Activated CD4-positive, alpha-beta T cell treated with anti-CD3 and anti-CD28 coated beads, Interleukin-2, Interleukin-6, amounts not matched to agents 100 ng/mL and 50 ng/mL, durations not matched to agents 16 hours and 8 hours (primary cell): ENCODE data around the gene LTBP1.

ENCODE experiments used
- DNase-seq: peaks from one replicate; pipeline ENCODE4 v3.0.0-alpha.2; 2020

Gene LTBP1

DNA sequence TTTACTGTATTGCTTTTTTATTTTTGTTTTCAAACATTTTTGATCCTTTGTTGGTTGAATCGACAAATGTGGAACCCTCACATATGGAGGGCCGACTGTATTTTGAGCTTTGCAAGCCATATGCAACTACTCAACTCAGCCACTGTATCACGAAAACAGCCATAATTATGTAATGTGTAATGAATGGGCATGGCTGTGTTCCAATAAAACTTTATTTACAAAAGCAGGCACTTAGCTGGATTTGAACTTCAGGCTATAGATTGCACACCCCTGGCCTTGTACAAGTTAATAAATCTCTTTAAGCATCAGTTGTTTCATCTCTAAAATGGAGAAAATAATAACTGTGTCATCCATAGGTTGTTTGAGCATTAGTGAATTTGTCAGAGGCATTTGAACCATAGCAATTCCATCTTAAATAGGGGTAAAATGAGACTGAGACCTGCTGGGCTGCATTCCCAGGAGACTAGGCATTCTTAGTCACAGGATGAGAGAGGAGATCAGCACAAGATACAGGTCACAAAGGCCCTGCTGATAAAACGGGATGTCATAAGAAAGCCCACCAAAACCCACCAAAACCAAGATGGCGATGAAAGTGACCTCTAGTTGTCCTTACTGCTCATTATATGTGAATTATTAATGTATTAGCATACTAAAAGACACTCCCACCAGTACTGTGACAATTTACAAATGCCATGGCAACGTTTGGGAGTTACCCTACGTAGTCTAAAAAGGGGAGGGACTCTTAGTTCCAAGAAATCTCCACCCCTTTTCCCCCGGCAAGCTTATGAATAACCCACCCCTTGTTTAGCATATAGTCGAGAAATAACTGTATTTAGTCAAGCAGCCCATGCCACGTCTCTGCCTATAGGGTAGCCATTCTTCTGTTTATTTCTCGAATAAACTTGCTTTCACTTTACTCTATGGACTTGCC lies 13.7 kb upstream of the LTBP1 start:
- no peak for DNase-seq

DNA sequence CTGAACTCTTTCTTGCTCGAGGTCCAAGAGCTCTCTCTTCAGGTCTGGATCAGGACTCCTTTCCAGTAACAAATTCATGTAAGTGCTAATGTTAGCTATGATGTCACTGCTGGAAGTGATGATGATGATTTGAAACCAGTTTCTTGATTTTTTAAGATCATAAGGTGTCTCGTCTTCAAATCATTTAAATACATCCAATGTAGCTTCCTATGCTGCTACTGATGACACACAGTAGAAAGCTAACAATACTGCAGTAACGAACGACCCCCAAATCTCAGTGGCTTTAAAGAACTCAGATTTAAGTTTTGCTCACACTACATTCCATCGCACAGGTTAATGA lies 13.0 kb upstream of the LTBP1 start:
- DNase-seq = no peak

- DNase-seq = no peak
These were observed 8.9 kb upstream of the LTBP1 start for GRCh38 chr2:32937602-32938448.

GRCh38 chr2:32938934-32939333 lies 7.8 kb upstream of the LTBP1 start:
- DNase-seq = no peak

- no peak for DNase-seq
These were observed 6.3 kb upstream of the LTBP1 start for GRCh38 chr2:32940316-32940997.

GRCh38 chr2:32941944-32942690 lies 4.6 kb upstream of the LTBP1 start:
- no peak for DNase-seq

DNA sequence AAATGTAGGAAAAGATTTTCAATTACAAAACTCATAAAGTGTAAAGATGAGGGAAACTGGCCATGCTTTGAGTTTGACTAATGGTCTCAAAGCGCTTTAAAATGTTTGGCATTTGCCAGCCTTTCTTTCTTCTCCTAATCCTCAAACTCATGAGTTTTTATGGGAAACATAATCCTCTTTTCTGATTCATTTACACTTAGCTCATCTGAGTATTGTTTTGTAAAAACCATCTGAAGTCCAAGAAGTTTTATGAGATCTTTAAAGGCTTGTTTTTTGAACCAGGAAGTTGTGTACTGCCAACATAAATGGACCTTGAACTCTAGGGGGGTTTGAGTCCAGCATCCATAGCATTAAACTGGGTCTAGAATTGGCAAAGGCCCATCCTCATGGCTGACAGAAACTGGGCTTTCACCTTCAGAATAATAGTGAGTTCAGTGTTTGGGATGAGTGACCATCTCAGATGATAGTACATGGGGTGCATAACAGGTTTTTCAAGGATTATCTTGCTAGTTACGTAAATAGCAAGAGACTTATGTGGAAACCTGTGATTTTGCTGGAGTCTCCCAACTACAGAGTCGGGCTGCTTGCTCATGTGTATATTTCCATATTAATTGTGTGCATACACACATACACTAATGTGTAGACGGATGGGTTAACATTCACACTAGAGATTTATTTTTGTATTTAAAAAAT lies 3.8 kb upstream of the LTBP1 start:
- DNase-seq = no peak

DNA sequence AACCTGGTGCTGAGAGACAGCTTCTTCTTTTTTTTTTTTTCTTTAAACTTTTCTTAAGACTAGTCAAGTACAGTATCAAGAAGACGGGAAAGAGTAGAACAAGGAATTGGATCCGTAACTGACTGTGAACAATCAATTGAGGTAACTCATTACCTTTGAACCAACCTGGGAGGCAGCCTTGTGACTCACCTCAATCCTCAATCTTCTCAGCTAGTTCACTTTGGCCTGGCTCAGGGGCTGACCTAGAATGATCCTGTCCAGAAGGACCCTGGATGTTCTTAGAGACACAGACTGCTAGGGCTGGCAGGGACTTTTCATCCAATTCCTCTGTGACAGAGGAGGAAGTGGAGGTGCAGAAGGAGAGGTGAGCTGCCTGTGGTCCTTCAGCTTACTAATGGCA lies 1.5 kb upstream of the LTBP1 start:
- no peak for DNase-seq

DNA sequence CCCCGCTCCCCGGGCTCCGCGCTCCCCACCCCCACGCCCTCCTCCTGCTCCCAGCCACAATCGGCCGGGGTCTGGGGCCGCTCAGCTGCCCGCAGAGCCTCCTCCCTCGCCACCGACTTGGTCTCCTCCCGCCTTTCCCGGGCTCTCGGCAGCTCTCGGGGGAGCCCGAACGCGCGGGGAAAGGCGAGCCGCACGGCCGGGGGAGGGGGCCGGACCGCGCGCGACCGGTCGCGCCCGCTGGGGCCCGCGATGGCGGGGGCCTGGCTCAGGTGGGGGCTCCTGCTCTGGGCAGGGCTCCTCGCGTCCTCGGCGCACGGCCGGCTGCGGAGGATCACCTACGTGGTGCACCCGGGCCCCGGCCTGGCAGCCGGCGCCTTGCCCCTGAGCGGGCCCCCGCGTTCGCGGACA lies 327 bp downstream of the LTBP1 start:
- peak; percentile 1 for DNase-seq

DNA sequence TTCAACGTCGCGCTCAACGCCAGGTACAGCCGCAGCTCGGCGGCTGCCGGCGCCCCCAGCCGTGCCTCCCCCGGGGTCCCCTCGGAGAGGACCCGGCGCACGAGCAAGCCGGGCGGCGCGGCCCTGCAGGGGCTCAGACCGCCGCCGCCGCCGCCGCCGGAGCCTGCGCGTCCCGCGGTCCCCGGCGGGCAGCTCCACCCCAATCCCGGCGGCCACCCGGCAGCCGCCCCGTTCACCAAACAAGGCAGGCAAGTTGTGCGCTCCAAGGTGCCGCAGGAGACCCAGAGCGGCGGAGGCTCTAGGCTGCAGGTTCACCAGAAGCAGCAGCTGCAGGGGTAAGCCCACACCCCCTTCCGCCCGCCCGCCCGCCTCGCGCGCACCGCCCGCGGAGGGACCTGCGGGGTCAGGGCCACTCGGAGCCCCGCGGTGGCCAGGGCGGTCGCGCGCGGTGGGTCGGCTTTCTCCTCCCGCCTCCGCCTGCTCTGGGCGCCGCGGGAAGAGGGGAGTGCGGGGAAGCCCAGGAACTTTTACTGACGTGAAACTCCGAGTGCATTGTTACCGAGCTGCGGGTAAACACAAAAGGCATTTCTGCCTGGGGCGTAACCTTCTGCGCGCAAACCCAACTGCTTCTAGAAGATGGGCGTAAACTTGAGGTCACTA lies 861 bp downstream of the LTBP1 start:
- peak; percentile 37 for DNase-seq

DNA sequence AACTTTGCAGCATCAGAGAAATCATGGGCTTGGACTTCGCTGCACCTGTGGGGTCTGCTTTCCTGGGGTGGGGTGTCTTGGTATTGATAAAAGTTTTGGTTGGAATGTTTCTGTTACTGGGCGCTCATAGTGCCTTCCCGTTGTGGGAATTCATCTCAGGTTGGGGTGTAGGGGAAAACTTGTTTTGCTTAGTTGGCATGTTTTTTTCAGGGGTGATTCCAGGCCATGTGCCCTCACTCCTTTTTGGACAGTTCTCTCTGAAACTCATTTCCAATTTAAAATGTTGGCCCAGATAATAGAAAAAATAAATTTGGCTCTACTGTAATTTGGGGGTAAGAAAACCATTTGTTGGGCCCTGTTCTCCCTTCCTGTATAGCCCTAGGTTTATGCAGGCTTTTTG lies 1.5 kb downstream of the LTBP1 start:
- no peak for DNase-seq

GRCh38 chr2:32949260-32949659 lies 2.5 kb downstream of the LTBP1 start:
- DNase-seq = no peak

GRCh38 chr2:32951672-32952071 lies 4.9 kb downstream of the LTBP1 start:
- DNase-seq = no peak

DNA sequence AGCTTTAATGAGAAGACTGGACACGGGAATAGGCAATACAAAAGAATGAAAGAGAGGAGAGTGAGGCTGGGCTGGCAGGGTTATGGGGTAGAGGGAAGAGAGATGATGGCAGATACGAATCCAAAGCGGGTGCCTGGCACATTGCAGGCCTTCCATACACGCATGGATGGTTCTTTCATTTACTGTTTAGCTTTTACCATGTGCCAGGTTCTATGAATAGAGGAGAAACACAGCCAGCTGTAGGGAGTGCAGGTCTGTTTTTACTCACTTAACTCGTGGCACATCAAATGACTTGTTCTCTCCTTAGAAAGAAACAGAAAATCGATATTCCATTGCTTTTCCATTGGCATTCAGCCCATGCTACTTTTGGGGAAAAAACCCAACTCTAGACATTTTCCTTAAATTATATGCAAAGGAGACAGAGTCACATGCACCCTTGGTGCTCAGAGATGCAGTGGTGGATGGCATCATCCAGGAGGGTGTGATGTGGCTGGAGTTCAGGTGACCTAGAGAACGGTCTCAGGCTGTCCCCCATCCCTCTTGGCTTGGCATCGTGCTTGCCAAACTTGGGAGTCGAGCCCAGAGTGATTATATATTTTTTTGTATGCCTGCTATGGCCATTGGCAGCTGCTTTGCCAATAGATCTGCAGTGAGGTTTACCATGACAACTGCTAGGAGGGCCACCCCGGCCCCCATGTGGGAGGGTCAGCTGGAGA lies 6.2 kb downstream of the LTBP1 start:
- no peak for DNase-seq

- no peak for DNase-seq
These were observed 7.5 kb downstream of the LTBP1 start for GRCh38 chr2:32954206-32954605.

GRCh38 chr2:32958821-32959220 lies 12.1 kb downstream of the LTBP1 start:
- DNase-seq = no peak

DNA sequence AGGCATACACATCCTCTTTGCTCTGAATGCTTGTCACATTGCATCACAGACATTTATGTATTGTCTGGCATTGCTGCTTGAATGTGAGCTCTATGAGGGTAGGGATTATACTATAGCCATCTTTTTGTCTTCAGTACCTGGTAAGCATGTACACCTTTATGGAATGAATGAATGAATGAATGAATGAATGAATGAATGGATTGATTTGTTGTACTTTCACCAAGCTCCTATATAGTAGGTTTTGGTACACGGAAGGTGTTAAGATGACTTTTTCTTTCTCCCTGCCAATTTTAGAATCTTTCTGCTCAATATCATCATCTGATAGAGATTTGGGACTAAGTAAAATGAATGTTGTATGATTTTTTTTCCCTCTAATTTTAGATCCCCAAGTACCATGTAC lies 13.5 kb downstream of the LTBP1 start:
- no peak for DNase-seq

DNA sequence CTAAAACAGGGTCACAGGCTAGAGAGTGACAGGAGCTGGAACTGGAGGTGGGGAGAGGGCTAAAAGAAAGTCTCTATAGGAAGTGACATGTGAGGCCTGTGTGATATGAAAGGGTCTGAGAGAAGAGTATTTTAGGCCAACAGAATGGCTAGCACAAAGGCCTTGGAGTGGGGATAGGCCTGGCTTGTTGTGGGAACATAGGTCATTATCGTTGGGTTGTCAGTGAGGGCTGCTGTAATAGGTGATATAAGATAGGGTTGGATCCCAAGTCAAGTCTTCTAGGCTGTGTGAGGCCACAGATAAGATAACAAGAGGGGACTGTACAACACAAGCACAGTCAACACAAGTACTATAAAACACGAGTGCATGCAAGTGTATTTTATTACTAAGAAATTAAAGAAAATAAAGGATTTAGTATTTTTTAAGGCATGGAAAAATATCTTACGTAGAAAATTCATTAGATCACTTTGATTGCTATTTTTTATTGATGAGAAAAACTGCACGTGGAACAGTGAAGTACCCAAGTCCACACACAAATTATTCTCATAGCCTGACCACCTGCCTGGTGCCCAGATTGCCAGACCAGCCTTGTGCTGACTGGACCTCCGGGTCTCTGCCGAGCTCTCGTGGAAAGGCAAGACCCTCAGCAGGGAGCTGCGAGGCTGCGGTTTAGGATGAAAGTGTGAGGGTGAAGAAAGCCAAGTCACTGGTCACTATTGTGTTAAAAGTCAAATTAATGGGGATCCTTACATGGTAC lies 14.1 kb downstream of the LTBP1 start:
- DNase-seq = no peak

DNA sequence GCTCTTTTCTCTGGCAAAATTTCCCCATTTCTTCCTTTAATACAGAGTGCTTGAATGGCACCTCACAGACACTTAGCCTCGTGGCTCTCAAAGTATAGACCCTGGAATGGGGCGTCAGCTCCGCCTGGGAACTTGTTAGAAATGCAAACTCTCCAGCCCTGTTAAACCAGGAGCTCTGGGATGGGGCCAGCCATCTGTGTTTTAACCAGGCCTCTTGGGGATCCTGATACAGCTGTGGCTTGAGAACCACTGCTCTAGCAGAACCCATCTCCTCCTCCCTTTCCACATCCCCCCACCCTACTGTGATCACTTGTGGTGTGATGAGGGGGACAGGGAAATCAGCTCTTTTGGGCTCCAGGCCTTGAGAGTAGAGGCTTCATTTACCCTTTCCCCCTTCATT lies 15.9 kb downstream of the LTBP1 start:
- DNase-seq = no peak

- DNase-seq = no peak
These were observed 17.2 kb downstream of the LTBP1 start for GRCh38 chr2:32963941-32964340.
